ENCODE measurements around the gene DCAF17. TPM values are rescaled to one million over a fixed set of nuclear protein-coding genes. Genes with fewer than 3 reads are reported as not detected.
"Not testable (repeated sequence)": the region's sequence is repeated elsewhere in the genome, so short reads cannot be mapped to it uniquely, and the experiment has no call there.

DCAF17 gene
- total RNA-seq, 1 experiment from 2014 or later, result 11.1 TPM

DNA sequence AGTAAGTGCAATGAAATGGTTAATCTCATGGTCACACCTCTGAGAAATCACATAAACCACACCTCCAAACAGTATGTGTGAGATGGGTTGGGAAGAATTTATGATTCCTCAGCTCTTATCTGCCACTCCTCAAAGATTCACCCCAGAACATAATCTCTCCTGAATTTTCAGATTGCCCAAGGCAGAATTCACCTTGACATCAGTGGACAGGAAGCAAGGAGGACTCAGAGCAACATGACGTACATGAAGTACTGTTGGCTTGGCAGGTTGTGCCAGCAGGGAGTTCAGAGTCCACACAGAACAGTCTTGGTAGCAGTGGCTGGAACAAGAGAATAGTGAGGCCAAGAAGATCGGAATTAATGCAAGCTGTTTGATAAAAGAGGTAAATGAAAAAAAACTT lies 56.6 kb downstream of the DCAF17 start:
- Histone ChIP-seq H3K9ac (ENCODE audit: low read length) (no peak overlapping the region), H4K20me1 (ENCODE audit: low read length) (no peaks in the 10 kb centered on the region), H3K27ac (ENCODE audit: low read length) (no peak overlapping the region), H3K9me3 (ENCODE audit: low read length) (no peaks in the 10 kb centered on the region), H3K4me1 (ENCODE audit: insufficient read depth, low read length) (no peaks in the 10 kb centered on the region), H3K4me2 (ENCODE audit: low read length) (no peak overlapping the region), H3K79me2 (ENCODE audit: low read length) (no peaks in the 10 kb centered on the region), H2AFZ (ENCODE audit: low read length) (no peak overlapping the region), H3K27me3 (ENCODE audit: low read length) (no peaks in the 10 kb centered on the region), H3K36me3 (ENCODE audit: low read depth, low read length) (no peaks in the 10 kb centered on the region), H3F3A (ENCODE audit: low read length, unreplicated experiment) (no peaks in the 10 kb centered on the region), H3K4me3 (ENCODE audit: low read length) (no peak overlapping the region), H3K9me2 (replicated peaks; ENCODE audit: low read length) (no peaks in the 10 kb centered on the region)
- intact Hi-C loops (cut with micrococcal nuclease), result no loop called here
- TF ChIP-seq EZH2phosphoT487 (IDR thresholded peaks at IDR 0.05; ENCODE audit: borderline replicate concordance, low read length), result no peak
- TF ChIP-seq CTCF (conservative IDR thresholded peaks at IDR 0.05; ENCODE audit: low read depth, low read length), result no peak
- TF ChIP-seq EZH2 (IDR thresholded peaks at IDR 0.05; ENCODE audit: low read length, unreplicated experiment), result no peak
- BruUV-seq (replicated peaks), result no TSS peak
- no peak for DNase-seq
- CTCF ChIA-PET, result no interaction called here
- no peak for ATAC-seq
- POLR2A ChIA-PET (ENCODE audit: unreplicated experiment), result no interaction called here

DNA sequence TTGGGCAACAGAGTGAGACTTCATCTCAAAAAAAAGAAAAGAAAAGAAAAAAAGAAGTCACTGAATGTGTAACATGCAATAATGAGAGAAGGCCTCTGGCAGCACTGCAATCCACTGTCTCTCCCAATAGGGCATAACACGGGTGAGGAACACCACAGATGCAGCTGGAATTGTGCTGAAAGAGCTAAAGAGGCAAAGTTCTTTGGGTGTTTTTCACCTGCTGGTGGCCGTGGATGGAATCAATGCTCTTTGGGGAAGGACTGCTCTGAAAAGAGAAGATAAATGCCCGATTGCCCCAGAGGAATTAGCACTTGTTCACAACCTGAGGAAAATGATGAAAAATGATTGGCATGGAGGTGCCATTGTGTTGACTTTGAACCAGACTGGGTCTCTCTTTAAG lies 57.3 kb downstream of the DCAF17 start:
- TF ChIP-seq EZH2phosphoT487 (IDR thresholded peaks at IDR 0.05; ENCODE audit: borderline replicate concordance, low read length) (no peak), CTCF (conservative IDR thresholded peaks at IDR 0.05; ENCODE audit: low read depth, low read length) (no peak), EZH2 (IDR thresholded peaks at IDR 0.05; ENCODE audit: low read length, unreplicated experiment) (no peak)
- H3F3A ChIP-seq (ENCODE audit: low read length, unreplicated experiment), result no peaks in the 10 kb centered on the region
- no peak overlapping the region for H3K4me2 ChIP-seq (ENCODE audit: low read length)
- ATAC-seq, result no peak
- H2AFZ ChIP-seq (ENCODE audit: low read length), result no peak overlapping the region
- DNase-seq, result no peak
- no peak overlapping the region for H3K4me3 ChIP-seq (ENCODE audit: low read length)
- H3K79me2 ChIP-seq (ENCODE audit: low read length), result no peaks in the 10 kb centered on the region
- no peaks in the 10 kb centered on the region for H3K36me3 ChIP-seq (ENCODE audit: low read depth, low read length)
- H3K9ac ChIP-seq (ENCODE audit: low read length), result no peak overlapping the region
- CTCF ChIA-PET, result no interaction called here
- H3K9me3 ChIP-seq (ENCODE audit: low read length), result no peaks in the 10 kb centered on the region
- H3K27ac ChIP-seq (ENCODE audit: low read length), result no peak overlapping the region
- no peaks in the 10 kb centered on the region for H4K20me1 ChIP-seq (ENCODE audit: low read length)
- H3K9me2 ChIP-seq (replicated peaks; ENCODE audit: low read length), result no peaks in the 10 kb centered on the region
- POLR2A ChIA-PET (ENCODE audit: unreplicated experiment), result no interaction called here
- BruUV-seq (replicated peaks), result no TSS peak
- no peaks in the 10 kb centered on the region for H3K4me1 ChIP-seq (ENCODE audit: insufficient read depth, low read length)
- intact Hi-C loops (cut with micrococcal nuclease), result no loop called here
- H3K27me3 ChIP-seq (ENCODE audit: low read length), result no peaks in the 10 kb centered on the region

DNA sequence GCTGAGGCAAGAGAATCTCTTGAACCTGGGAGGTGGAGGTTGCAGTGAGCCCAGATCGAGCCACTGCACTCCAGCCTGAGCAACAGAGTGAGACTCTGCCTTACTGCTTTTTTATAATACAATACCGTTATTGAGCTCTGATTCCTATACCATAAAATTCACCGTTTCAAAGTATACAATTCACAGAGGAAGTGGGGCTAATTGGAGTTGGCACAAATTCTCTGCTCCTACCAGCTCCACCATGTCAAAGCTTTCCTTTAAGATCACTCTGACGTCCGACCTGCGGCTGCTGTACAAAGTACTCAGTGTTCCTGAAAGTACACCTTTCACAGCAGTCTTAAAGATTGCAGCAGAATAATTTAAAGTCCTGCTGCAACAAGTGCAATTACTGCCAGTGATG lies 58.6 kb downstream of the DCAF17 start:
- POLR2A ChIA-PET (ENCODE audit: unreplicated experiment), result no interaction called here
- DNase-seq, result no peak

DNA sequence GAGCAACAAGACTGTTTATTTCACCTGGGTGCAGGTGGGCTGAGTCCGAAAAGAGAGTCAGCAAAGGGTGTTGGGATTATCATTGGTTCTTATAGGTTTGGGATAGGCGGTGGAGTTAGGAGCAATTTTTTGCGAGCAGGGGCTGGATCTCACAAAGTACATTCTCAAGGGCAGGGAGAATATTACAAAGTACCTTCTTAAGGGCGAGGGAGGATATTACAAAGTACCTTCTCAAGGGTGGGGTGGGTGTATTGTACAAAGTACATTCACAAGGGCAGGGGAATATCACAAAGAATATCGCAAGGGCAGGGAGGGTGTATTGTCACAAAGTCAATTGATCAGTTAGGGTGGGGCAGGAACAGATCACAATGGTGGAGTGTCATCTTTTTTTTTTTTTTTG lies 63.6 kb downstream of the DCAF17 start:
- H3K27me3 ChIP-seq (ENCODE audit: low read length); DNase-seq; H3F3A ChIP-seq (ENCODE audit: low read length, unreplicated experiment); H3K36me3 ChIP-seq (ENCODE audit: low read depth, low read length); H2AFZ ChIP-seq (ENCODE audit: low read length); H3K4me2 ChIP-seq (ENCODE audit: low read length); POLR2A ChIA-PET (ENCODE audit: unreplicated experiment); BruUV-seq (replicated peaks); H4K20me1 ChIP-seq (ENCODE audit: low read length); H3K27ac ChIP-seq (ENCODE audit: low read length); H3K4me1 ChIP-seq (ENCODE audit: insufficient read depth, low read length); H3K79me2 ChIP-seq (ENCODE audit: low read length); H3K4me3 ChIP-seq (ENCODE audit: low read length); H3K9me2 ChIP-seq (replicated peaks; ENCODE audit: low read length); CTCF ChIA-PET; intact Hi-C loops (cut with micrococcal nuclease); ATAC-seq; H3K9ac ChIP-seq (ENCODE audit: low read length); H3K9me3 ChIP-seq (ENCODE audit: low read length): not testable (repeated sequence)

More for the DNA sequence above, 58.6 kb downstream of the DCAF17 start:
- Histone ChIP-seq H3K9me2 (replicated peaks; ENCODE audit: low read length) (no peaks in the 10 kb centered on the region), H3F3A (ENCODE audit: low read length, unreplicated experiment) (no peaks in the 10 kb centered on the region), H3K36me3 (ENCODE audit: low read depth, low read length) (no peaks in the 10 kb centered on the region), H3K9me3 (ENCODE audit: low read length) (no peaks in the 10 kb centered on the region), H4K20me1 (ENCODE audit: low read length) (no peaks in the 10 kb centered on the region), H3K4me3 (ENCODE audit: low read length) (no peak overlapping the region), H3K27me3 (ENCODE audit: low read length) (no peaks in the 10 kb centered on the region), H2AFZ (ENCODE audit: low read length) (no peak overlapping the region), H3K4me2 (ENCODE audit: low read length) (no peak overlapping the region), H3K79me2 (ENCODE audit: low read length) (no peaks in the 10 kb centered on the region), H3K27ac (ENCODE audit: low read length) (no peak overlapping the region), H3K4me1 (ENCODE audit: insufficient read depth, low read length) (no peaks in the 10 kb centered on the region), H3K9ac (ENCODE audit: low read length) (no peak overlapping the region)
- CTCF ChIA-PET, result no interaction called here
- TF ChIP-seq EZH2 (IDR thresholded peaks at IDR 0.05; ENCODE audit: low read length, unreplicated experiment) (no peak), EZH2phosphoT487 (IDR thresholded peaks at IDR 0.05; ENCODE audit: borderline replicate concordance, low read length) (no peak), CTCF (conservative IDR thresholded peaks at IDR 0.05; ENCODE audit: low read depth, low read length) (no peak)
- intact Hi-C loops (cut with micrococcal nuclease), result no loop called here
- BruUV-seq (replicated peaks), result no TSS peak
- ATAC-seq, result no peak

All from PC-3 (cell line).